Lower leg skin (tissue), 3 donors: ENCODE results near the gene TIMM10.

Experiments used
- POLR2A ChIP-seq, 2 donors: fragments of 450-650 bp; IDR thresholded peaks; one replicate each; pipeline ENCODE4 v1.6.1; 2016 to 2017; ENCODE audit warnings: antibody characterized with exemption in 2 of 2, mild to moderate bottlenecking in 1 of 2, moderate library complexity in 1 of 2
- TF ChIP-seq, protein P1 (sequence below), 3 donors: fragments of 450-650 bp; IDR thresholded peaks; one replicate each; pipeline ENCODE4 v1.5.1; 2016; ENCODE audit warnings: antibody characterized with exemption in 3 of 3, mild to moderate bottlenecking in 3 of 3, moderate library complexity in 2 of 3

DNA sequence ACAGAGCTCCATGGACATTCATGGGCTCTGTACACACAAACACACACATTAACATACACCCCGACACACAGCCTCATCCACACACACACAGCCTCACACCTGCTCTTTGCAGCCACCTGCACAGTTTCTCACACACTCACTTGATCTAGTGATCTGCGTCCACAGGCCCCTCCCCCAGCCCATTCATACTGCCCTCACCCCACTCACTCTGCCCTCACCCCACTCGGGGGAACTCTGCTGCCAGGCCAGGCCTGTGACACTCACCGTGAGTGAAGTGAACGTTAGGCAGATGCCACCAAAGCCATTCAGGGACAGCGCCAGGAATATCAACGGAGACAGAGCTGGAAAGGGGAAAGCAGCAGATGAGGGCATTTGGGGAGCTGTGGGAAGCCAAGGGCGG, 30.0 kb downstream of the TIMM10 start:
- TF ChIP-seq, protein P1, sequence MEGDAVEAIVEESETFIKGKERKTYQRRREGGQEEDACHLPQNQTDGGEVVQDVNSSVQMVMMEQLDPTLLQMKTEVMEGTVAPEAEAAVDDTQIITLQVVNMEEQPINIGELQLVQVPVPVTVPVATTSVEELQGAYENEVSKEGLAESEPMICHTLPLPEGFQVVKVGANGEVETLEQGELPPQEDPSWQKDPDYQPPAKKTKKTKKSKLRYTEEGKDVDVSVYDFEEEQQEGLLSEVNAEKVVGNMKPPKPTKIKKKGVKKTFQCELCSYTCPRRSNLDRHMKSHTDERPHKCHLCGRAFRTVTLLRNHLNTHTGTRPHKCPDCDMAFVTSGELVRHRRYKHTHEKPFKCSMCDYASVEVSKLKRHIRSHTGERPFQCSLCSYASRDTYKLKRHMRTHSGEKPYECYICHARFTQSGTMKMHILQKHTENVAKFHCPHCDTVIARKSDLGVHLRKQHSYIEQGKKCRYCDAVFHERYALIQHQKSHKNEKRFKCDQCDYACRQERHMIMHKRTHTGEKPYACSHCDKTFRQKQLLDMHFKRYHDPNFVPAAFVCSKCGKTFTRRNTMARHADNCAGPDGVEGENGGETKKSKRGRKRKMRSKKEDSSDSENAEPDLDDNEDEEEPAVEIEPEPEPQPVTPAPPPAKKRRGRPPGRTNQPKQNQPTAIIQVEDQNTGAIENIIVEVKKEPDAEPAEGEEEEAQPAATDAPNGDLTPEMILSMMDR (IDR thresholded peaks at IDR 0.05) = no peak
- no peak for TF ChIP-seq POLR2A (IDR thresholded peaks at IDR 0.05)
